ENCODE data around the gene MBNL3. TPM values are rescaled to one million over a fixed set of nuclear protein-coding genes. Genes with fewer than 3 reads are reported as not detected.

The MBNL3 gene
- total RNA-seq, 1 experiment from 2014 or later: 42.2 TPM

GRCh38 chrX:132394591-132394990 lies 94.2 kb downstream of the MBNL3 start:
- Histone ChIP-seq H3K36me3 (ENCODE audit: insufficient read depth, low read length, poor library complexity, severe bottlenecking) (no peaks in the 10 kb centered on the region), H3K27ac (ENCODE audit: low read depth, low read length, poor library complexity, severe bottlenecking) (no peak overlapping the region), H3K4me3 (ENCODE audit: low read depth, low read length, poor library complexity, severe bottlenecking) (no peak overlapping the region), H3K4me1 (ENCODE audit: insufficient read depth, low read length, poor library complexity, severe bottlenecking) (no peaks in the 10 kb centered on the region), H3K9me3 (ENCODE audit: low read depth, low read length, poor library complexity, severe bottlenecking) (no peaks in the 10 kb centered on the region), H3K27me3 (replicated peaks; ENCODE audit: insufficient read depth, low read depth, low read length, poor library complexity) (no peaks in the 10 kb centered on the region)
- no peak for DNase-seq (ENCODE audit: low spot score)
- POLR2A ChIA-PET (ENCODE audit: low non-redundant PET): no interaction called here
- no TSS peak for BruUV-seq (replicated peaks)
- CTCF ChIA-PET: interaction anchor here (0.5 kb wide), 1 partner anchor 141 kb away, joined by 8 read pairs; no protein-coding TSS in a partner anchor
- intact Hi-C loops (cut with micrococcal nuclease; ENCODE audit: unreplicated experiment): no loop called here
- no peak for TF ChIP-seq CTCF (conservative IDR thresholded peaks at IDR 0.05; ENCODE audit: low read depth, low read length)
- no peak for TF ChIP-seq EZH2 (IDR thresholded peaks at IDR 0.05; ENCODE audit: borderline replicate concordance, low read depth, low read length, poor library complexity, severe bottlenecking)

GRCh38 chrX:132393992-132394391 lies 94.8 kb downstream of the MBNL3 start:
- no TSS peak for BruUV-seq (replicated peaks)
- ChIA-PET CTCF (interaction anchor here (0.5 kb wide), 1 partner anchor 142 kb away, joined by 8 read pairs; no protein-coding TSS in a partner anchor), POLR2A (ENCODE audit: low non-redundant PET) (no interaction called here)
- TF ChIP-seq EZH2 (IDR thresholded peaks at IDR 0.05; ENCODE audit: borderline replicate concordance, low read depth, low read length, poor library complexity, severe bottlenecking) (no peak), CTCF (conservative IDR thresholded peaks at IDR 0.05; ENCODE audit: low read depth, low read length) (no peak)
- no peak overlapping the region for H3K4me3 ChIP-seq (ENCODE audit: low read depth, low read length, poor library complexity, severe bottlenecking)
- intact Hi-C loops (cut with micrococcal nuclease; ENCODE audit: unreplicated experiment): no loop called here
- DNase-seq (ENCODE audit: low spot score): no peak
- no peaks in the 10 kb centered on the region for H3K36me3 ChIP-seq (ENCODE audit: insufficient read depth, low read length, poor library complexity, severe bottlenecking)
- H3K9me3 ChIP-seq (ENCODE audit: low read depth, low read length, poor library complexity, severe bottlenecking): no peaks in the 10 kb centered on the region
- no peak overlapping the region for H3K27ac ChIP-seq (ENCODE audit: low read depth, low read length, poor library complexity, severe bottlenecking)
- no peaks in the 10 kb centered on the region for H3K27me3 ChIP-seq (replicated peaks; ENCODE audit: insufficient read depth, low read depth, low read length, poor library complexity)
- no peaks in the 10 kb centered on the region for H3K4me1 ChIP-seq (ENCODE audit: insufficient read depth, low read length, poor library complexity, severe bottlenecking)

GRCh38 chrX:132393485-132393884 lies 95.4 kb downstream of the MBNL3 start:
- H3K27ac ChIP-seq (ENCODE audit: low read depth, low read length, poor library complexity, severe bottlenecking): no peak overlapping the region
- H3K9me3 ChIP-seq (ENCODE audit: low read depth, low read length, poor library complexity, severe bottlenecking): no peaks in the 10 kb centered on the region
- DNase-seq (ENCODE audit: low spot score): no peak
- no peak overlapping the region for H3K4me3 ChIP-seq (ENCODE audit: low read depth, low read length, poor library complexity, severe bottlenecking)
- TF ChIP-seq EZH2 (IDR thresholded peaks at IDR 0.05; ENCODE audit: borderline replicate concordance, low read depth, low read length, poor library complexity, severe bottlenecking) (no peak), CTCF (conservative IDR thresholded peaks at IDR 0.05; ENCODE audit: low read depth, low read length) (no peak)
- no peaks in the 10 kb centered on the region for H3K4me1 ChIP-seq (ENCODE audit: insufficient read depth, low read length, poor library complexity, severe bottlenecking)
- H3K36me3 ChIP-seq (ENCODE audit: insufficient read depth, low read length, poor library complexity, severe bottlenecking): no peaks in the 10 kb centered on the region
- H3K27me3 ChIP-seq (replicated peaks; ENCODE audit: insufficient read depth, low read depth, low read length, poor library complexity): no peaks in the 10 kb centered on the region
- CTCF ChIA-PET: no interaction called here
- POLR2A ChIA-PET (ENCODE audit: low non-redundant PET): no interaction called here
- intact Hi-C loops (cut with micrococcal nuclease; ENCODE audit: unreplicated experiment): no loop called here
- BruUV-seq (replicated peaks): no TSS peak
